GM18907 (cell line): ENCODE results near the gene SALL1.

Experiments
- ATAC-seq: cut with Tn5 transposase; IDR thresholded peaks from one replicate; pipeline ENCODE4 v1.9.1; 2021; ENCODE audit warnings: mild to moderate bottlenecking, moderate library complexity; ENCODE audit not compliant: unreplicated experiment

SALL1 gene

GRCh38 chr16:51114382-51114781 lies 36.7 kb downstream of the SALL1 start:
- no peak for ATAC-seq

GRCh38 chr16:51113236-51114125 lies 37.6 kb downstream of the SALL1 start:
- ATAC-seq = peak; percentile 60

- ATAC-seq = no peak
These were observed 38.7 kb downstream of the SALL1 start for GRCh38 chr16:51112323-51112722.

DNA sequence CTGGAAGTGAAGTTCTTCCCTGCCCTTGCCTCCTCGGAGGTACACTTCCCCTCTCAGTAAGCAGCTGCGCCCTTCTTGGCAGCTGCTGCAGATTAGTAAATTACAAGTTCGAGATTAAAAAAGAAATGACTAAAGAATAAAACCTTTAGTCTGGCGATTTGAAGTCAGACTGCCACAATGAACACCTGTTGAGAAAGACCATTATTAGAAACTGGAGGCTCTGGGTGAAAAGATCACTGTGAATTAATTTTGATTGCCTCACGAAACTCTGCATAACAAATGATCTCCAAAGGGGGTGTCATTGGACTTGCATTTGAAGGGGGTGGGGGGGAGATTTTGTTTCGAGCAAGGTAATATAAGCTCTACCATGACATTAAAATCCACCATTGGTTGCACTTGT lies 39.3 kb downstream of the SALL1 start:
- no peak for ATAC-seq

GRCh38 chr16:51110700-51111157 lies 40.3 kb downstream of the SALL1 start:
- ATAC-seq = no peak

DNA sequence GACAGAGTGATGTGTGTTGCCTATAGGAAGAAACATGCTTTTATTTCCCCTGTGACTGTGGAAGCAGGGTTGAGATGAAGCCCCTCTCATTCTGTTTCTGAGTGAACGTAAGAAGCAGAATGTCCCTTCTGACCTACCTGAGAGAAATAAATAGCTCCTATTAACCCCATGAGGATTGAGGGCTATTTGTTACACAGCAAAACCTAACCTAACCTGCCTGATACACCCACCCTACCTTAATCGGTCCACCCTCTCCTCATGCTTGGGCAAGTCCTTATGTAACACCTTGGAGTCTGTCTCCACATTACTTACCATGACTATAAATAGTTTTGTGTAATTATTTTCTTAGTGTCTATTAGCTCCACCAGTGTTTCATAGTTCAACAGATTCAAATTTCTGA lies 41.9 kb downstream of the SALL1 start:
- no peak for ATAC-seq

DNA sequence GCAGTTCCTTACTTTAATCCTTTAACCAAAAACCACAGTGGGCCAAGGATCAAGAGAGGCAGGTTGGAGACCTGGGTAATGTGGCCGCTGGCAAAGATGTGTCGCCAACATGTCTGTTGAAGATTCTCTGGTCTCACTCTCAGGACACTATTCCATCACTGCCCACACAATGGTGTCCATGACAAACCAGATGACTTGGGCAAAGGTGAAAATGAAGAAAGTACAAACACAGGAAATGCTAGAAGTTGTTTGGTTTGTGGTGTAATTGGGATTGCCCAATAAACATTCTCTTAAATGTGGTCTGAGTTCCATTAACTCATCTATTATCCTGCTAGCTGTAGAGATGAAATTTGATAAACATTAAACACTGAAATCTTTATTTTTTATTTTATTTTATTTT lies 43.3 kb downstream of the SALL1 start:
- ATAC-seq = no peak

- no peak for ATAC-seq
These were observed 44.5 kb downstream of the SALL1 start for GRCh38 chr16:51106535-51106934.

DNA sequence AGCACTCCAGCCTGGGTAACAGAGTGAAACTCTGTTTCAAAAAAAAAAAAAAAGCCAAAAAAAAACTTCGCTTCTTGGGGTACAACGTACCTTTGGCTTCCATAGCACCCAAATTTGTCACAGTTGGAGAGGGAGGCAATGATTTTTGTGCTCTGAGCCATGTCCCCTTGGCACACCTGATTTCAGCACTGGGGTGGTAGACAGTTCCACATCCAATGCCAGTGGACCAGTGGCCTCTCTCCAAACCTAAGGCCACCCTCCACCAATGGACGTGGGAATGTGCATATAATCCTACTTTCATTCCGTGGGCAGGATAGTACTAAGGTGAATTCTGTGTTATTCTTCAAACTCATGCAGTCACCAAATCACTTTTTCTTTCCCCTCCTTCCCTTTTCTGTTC lies 47.5 kb downstream of the SALL1 start:
- no peak for ATAC-seq

DNA sequence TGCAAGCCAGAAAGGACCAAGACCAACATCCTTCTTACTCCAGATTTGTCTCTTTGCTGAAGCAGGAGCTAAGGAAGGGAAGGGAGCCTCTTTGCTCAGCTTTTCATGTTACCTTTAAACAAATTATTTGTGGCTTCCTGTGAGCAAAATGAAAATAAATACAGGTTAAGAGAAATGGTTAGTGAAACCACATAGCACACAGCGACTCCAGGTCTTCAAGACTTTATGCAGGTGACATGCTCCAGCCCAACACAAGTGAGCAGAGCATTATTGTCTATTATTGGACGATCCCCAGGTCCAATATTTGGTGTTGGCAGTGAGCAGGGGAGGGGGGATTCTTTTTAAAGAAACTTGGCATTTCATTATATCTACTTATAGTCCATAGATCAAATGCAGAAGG lies 53.3 kb downstream of the SALL1 start:
- ATAC-seq = no peak

DNA sequence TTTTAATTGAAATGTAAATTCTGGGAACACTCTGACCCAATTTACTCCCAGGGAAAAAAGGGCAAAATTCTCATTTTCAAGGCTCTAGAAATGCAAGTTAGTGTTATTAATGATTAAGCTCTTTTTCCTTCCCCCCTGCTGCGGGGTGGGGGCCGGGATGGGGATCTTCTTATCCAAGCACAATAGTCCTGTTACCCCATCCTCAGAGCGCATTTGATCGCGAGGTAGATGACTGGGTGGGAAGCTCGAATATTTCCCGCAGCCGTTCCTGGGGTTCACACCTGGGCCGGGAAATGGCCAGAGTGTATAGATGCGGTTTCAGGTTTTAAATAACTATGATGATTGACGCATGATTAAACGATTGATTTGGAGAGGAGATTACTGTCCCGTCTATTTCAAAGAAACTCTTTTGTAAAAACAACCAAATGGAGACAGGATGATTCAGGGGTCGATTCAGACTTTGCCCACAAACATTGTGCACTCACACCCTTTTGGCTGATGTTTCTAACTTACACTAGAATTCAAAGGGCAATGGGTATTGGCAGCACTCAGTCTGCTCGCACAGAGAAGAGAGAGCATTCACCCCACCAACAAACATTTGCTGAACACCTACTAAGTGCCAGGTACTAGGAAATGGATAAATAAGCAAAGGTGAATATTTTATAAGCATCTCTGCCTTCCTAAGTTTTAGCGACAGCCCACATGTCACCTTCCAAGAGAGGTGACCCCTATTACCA lies 55.0 kb downstream of the SALL1 start:
- ATAC-seq = no peak

- no peak for ATAC-seq
These were observed 55.8 kb downstream of the SALL1 start for GRCh38 chr16:51095084-51095881.

DNA sequence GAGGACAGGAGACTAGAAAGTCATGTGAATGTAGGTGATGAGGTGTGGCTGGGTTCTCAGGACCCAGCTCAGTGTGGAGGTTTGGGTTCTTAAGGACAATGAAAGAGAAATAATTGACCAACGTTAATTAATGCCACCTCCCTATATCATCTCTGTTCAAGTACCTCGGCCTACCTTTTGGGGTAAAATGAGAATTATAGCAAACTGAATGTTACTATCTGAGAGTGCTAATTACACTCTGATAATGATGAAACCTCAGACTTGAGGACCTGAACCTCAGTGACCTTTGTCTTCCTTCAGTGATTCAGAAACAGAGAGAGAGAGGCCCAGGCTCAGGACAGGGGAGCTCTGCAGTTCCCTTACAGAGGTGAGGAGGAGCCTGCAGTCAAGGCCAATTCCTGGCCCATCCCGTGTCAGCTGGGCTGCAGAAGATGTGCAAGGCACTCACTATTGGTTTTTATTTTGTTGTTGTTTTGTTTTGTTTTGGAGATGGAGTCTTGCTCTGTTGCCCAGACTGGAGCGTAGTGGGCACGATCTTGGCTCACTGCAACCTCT lies 57.3 kb downstream of the SALL1 start:
- no peak for ATAC-seq
